Fibroblast of mammary gland (primary cell): ENCODE data around the gene EXOC4.

Source experiments
- DNase-seq: peaks from one replicate; pipeline ENCODE4 v3.0.0-alpha.2; 2010; ENCODE audit warnings: low read depth
- H3K4me3 ChIP-seq: 2 replicates; pipeline ENCODE4 v1.5.1; 2011; ENCODE audit warnings: low read depth, mild to moderate bottlenecking, low read length, moderate library complexity; ENCODE audit not compliant: control insufficient read depth
- TF ChIP-seq, protein P1 (sequence below): conservative IDR thresholded peaks from 2 replicates; pipeline ENCODE4 v1.5.1; 2011; ENCODE audit warnings: low read depth, low read length, inconsistent platforms; ENCODE audit not compliant: control insufficient read depth, insufficient read depth

The EXOC4 gene

DNA sequence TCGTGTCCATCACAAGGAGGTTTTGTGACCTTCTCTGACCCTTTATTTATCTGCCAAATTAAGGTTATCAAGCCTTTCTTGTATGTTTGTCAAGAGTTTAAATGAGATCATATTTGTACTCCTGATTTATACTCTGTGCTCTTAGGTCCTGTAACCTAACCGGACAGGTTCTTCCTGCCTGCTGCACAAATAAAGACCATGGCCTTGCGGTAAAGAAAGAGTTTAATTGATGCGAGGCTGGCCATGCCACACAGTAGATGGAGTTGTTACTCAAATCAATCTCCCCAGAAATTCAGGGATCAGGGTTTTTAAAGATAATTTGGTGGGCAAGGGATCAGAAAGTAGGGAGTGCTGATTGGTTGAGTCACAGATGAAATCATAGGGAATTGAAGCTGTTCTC, 794.8 kb downstream of the EXOC4 start:
- TF ChIP-seq, protein P1, sequence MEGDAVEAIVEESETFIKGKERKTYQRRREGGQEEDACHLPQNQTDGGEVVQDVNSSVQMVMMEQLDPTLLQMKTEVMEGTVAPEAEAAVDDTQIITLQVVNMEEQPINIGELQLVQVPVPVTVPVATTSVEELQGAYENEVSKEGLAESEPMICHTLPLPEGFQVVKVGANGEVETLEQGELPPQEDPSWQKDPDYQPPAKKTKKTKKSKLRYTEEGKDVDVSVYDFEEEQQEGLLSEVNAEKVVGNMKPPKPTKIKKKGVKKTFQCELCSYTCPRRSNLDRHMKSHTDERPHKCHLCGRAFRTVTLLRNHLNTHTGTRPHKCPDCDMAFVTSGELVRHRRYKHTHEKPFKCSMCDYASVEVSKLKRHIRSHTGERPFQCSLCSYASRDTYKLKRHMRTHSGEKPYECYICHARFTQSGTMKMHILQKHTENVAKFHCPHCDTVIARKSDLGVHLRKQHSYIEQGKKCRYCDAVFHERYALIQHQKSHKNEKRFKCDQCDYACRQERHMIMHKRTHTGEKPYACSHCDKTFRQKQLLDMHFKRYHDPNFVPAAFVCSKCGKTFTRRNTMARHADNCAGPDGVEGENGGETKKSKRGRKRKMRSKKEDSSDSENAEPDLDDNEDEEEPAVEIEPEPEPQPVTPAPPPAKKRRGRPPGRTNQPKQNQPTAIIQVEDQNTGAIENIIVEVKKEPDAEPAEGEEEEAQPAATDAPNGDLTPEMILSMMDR, result no peak
- no peak overlapping the region for H3K4me3 ChIP-seq
- no peak for DNase-seq

DNA sequence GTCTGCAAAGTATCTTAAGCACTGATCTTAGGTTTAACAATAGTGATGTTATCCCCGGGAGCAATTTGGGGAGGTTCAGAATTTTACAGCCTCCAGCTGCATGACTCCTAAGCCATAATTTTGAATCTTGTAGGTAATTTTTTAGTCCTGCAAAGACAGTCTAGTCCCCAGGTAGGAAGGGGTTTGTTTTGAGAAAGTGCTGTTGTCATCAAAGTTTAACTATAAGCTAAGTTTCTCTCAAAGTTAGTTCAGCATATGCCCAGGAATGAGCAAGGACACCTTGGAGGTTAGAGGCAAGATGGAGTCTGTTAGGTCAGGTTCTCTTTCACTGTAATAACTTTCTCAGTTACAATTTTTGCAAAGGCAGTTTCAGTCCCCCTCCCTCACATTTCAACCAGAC, 795.3 kb downstream of the EXOC4 start:
- DNase-seq, result no peak
- H3K4me3 ChIP-seq, result no peak overlapping the region
- TF ChIP-seq, protein P1, result no peak

DNA sequence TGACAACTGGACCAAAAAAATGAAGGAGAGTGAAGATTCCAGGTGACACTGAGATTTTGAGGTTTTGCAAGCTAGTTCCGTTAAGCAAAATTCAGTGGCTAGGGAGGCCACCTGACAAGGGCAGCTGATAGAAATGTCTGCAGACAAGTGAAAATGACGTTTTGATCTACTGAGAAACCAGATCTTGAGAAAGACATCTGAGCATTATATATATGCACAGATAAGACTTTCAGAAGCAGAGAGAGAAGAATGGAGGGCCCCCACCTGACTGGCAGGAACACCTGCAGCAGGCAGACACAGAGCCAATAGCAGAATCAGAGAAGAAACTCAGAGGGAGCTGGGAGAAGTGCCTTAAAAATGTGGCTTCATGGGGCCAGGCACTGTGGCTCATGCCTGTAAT, 798.1 kb downstream of the EXOC4 start:
- DNase-seq, result no peak
- no peak overlapping the region for H3K4me3 ChIP-seq
- TF ChIP-seq, protein P1, result no peak

DNA sequence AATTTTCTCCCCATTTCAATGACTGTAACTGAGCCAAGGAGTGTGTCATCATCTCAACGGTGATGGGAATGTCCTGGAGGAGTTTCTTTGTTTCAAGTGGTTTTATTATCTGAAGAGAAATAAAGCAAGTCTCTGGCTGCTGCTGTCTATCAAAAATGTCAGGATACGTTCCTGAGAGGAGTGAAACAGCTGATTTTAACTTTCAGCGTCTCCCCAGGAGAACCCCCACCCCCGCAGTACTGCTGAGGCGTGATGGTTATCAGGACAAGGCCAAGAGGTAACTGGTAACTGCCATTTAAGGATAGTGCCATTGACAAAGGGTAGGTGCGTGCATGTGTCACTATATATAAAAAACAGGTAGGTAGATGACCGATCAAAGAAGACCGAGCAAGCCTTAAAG, 803.9 kb downstream of the EXOC4 start:
- TF ChIP-seq, protein P1, result no peak
- no peak overlapping the region for H3K4me3 ChIP-seq
- DNase-seq, result no peak

DNA sequence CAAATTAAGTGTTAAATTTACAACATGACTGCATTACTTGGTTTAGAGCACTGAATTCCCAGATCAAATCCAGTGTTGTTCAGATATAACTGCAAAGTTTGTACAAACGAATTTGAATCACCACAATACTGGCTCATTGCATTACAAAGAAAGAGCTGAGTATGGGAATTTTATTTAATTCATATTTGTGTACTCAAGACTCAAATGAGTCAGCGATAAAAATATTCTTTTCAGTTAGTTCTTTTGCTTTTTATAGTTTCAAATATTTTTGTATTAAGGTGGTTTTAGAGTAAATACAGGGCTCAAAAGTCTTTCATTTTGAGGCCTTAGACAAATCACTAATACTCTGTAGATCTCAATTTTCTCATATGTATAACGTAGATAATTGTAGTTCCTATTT, 805.6 kb downstream of the EXOC4 start:
- TF ChIP-seq, protein P1, result no peak
- no peak for DNase-seq
- H3K4me3 ChIP-seq, result no peak overlapping the region

DNA sequence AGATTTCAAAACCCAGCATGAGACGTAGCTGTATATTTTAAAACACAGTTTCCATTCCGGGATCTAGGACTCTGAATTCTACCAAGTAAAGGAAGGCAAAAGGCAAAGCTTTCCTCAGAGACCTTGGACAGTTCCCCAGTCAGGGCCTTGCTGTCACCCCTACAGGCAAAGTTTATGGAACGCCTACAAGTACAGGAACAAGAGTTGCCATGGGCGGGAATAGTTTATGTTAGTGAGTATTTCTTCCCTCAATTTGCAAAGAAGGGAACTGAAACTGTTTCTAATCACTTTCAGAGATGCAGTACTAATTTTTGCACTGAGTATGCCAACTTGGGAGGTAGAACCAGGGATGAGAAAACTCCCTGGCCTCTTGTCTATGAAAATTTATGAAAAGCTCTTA, 806.1 kb downstream of the EXOC4 start:
- H3K4me3 ChIP-seq, result no peak overlapping the region
- TF ChIP-seq, protein P1, result no peak
- no peak for DNase-seq

DNA sequence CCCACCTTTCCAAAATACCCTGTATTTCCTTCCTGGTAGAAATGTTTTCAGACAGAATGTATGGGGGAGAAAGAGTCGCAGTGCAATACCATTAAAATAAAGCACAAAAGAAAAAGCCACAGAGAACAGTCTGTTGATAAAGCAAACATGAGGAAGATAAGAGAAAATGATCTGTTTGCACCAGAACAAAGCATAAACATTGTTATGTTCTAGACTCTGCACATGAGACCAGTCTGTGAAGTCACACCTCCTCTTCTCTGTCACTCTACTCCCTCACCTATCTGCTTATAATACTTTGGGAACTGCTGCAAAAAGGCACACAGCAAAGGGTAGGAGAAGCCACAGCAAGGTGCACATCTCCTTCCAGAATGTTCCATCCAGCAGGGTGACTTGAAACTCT, 807.0 kb downstream of the EXOC4 start:
- TF ChIP-seq, protein P1, result no peak
- DNase-seq, result no peak
- H3K4me3 ChIP-seq, result no peak overlapping the region
